WERI-Rb-1 (cell line): ENCODE data around the gene ZSWIM3.
"Not testable (repeated sequence)": the region's sequence is repeated elsewhere in the genome, so short reads cannot be mapped to it uniquely, and the experiment has no call there.

Source experiments
- DNase-seq: peaks from one replicate; pipeline ENCODE4 v3.0.0-alpha.2; 2020
- H3K27ac ChIP-seq: fragments of 250-450 bp; sonication (Bioruptor Pico); 2 replicates; pipeline ENCODE4 v1.5.1; 2020; ENCODE audit warnings: mild to moderate bottlenecking, moderate library complexity
- H3K27me3 ChIP-seq: fragments of 250-450 bp; sonication (Bioruptor Pico); 2 replicates; pipeline ENCODE4 v1.5.1; 2021; ENCODE audit warnings: mild to moderate bottlenecking, low read depth, moderate library complexity; ENCODE audit not compliant: insufficient read depth, severe bottlenecking
- H3K36me3 ChIP-seq: fragments of 250-450 bp; sonication (Bioruptor Pico); 2 replicates; pipeline ENCODE4 v1.5.1; 2020; ENCODE audit warnings: mild to moderate bottlenecking, moderate library complexity
- H3K4me3 ChIP-seq: 2 replicates; pipeline ENCODE4 v1.5.1; 2011; ENCODE audit warnings: low read depth, mild to moderate bottlenecking, control low read depth, low read length
- H3K9me3 ChIP-seq: fragments of 250-450 bp; sonication (Bioruptor Pico); 2 replicates; pipeline ENCODE4 v1.5.1; 2021; ENCODE audit warnings: mild to moderate bottlenecking, moderate library complexity; ENCODE audit not compliant: severe bottlenecking
- CTCF ChIP-seq: IDR thresholded peaks from 2 replicates; pipeline ENCODE4 v1.5.1; 2011; ENCODE audit warnings: low read depth, mild to moderate bottlenecking, control low read depth, inconsistent platforms, low read length

The ZSWIM3 gene

GRCh38 chr20:45899046-45899835 is 41.8 kb downstream of the ZSWIM3 start:
- Histone ChIP-seq H3K27me3 (no peaks in the 10 kb centered on the region), H3K4me3 (no peak overlapping the region), H3K9me3 (no peaks in the 10 kb centered on the region), H3K27ac (no peak overlapping the region), H3K36me3 (peaks cover 53% of the 10 kb centered on the region)
- TF ChIP-seq CTCF: no peak
- no peak for DNase-seq

- not testable (repeated sequence) for H3K27me3 ChIP-seq, H3K4me3 ChIP-seq, H3K9me3 ChIP-seq, H3K27ac ChIP-seq, DNase-seq
- peaks cover 36% of the 10 kb centered on the region for H3K36me3 ChIP-seq
These were observed 43.9 kb downstream of the ZSWIM3 start for GRCh38 chr20:45901332-45901731.

- no peak for TF ChIP-seq CTCF
- peaks cover 29% of the 10 kb centered on the region for H3K36me3 ChIP-seq
- H3K9me3 ChIP-seq: no peaks in the 10 kb centered on the region
- no peak overlapping the region for H3K4me3 ChIP-seq
- H3K27me3 ChIP-seq: no peaks in the 10 kb centered on the region
- H3K27ac ChIP-seq: no peak overlapping the region
- no peak for DNase-seq
These were observed 44.8 kb downstream of the ZSWIM3 start for GRCh38 chr20:45902199-45902701.

- no peak for TF ChIP-seq CTCF
- H3K9me3 ChIP-seq: no peaks in the 10 kb centered on the region
- no peak overlapping the region for H3K27ac ChIP-seq
- no peak overlapping the region for H3K4me3 ChIP-seq
- H3K36me3 ChIP-seq: peaks cover 13% of the 10 kb centered on the region
- no peaks in the 10 kb centered on the region for H3K27me3 ChIP-seq
- no peak for DNase-seq
These were observed 47.4 kb downstream of the ZSWIM3 start for GRCh38 chr20:45904583-45905504.

GRCh38 chr20:45905505-45906079 is 48.2 kb downstream of the ZSWIM3 start:
- no peaks in the 10 kb centered on the region for H3K9me3 ChIP-seq
- H3K4me3 ChIP-seq: no peak overlapping the region
- no peaks in the 10 kb centered on the region for H3K27me3 ChIP-seq
- H3K27ac ChIP-seq: no peak overlapping the region
- no peak for TF ChIP-seq CTCF
- peaks cover 9% of the 10 kb centered on the region for H3K36me3 ChIP-seq
- no peak for DNase-seq
